ENCODE measurements around the gene GALR1. TPM values are rescaled to one million over a fixed set of nuclear protein-coding genes. Genes with fewer than 3 reads are reported as not detected.
A peak's percentile ranks its signal among the peaks of the same experiment; 100 is the strongest.

The GALR1 gene
- total and polyA plus RNA-seq, 2 experiments from 2014 or later: 0.32 to 1.1 TPM

GRCh38 chr18:77321823-77322805, 72.5 kb downstream of the GALR1 start:
- Histone ChIP-seq H3K36me3 (ENCODE audit: insufficient read depth) (no peaks in the 10 kb centered on the region), H3K27ac (ENCODE audit: low read depth) (no peak overlapping the region), H2AFZ (0 out of 2 replicates have a peak overlapping the region, but pooled peaks have one; percentile 40), H3K27me3 (ENCODE audit: insufficient read depth) (no peaks in the 10 kb centered on the region), H3K4me2 (no peak overlapping the region), H3K79me2 (replicated peaks; ENCODE audit: insufficient read depth) (no peaks in the 10 kb centered on the region), H4K20me1 (replicated peaks; ENCODE audit: insufficient read depth) (no peaks in the 10 kb centered on the region), H3K4me1 (ENCODE audit: insufficient read depth) (peaks cover 18% of the 10 kb centered on the region), H3K4me3 (no peak overlapping the region), H3F3A (replicated peaks; ENCODE audit: low read depth) (no peaks in the 10 kb centered on the region), H3K9me2 (ENCODE audit: insufficient read depth) (no peaks in the 10 kb centered on the region)
- TF ChIP-seq, protein P1, sequence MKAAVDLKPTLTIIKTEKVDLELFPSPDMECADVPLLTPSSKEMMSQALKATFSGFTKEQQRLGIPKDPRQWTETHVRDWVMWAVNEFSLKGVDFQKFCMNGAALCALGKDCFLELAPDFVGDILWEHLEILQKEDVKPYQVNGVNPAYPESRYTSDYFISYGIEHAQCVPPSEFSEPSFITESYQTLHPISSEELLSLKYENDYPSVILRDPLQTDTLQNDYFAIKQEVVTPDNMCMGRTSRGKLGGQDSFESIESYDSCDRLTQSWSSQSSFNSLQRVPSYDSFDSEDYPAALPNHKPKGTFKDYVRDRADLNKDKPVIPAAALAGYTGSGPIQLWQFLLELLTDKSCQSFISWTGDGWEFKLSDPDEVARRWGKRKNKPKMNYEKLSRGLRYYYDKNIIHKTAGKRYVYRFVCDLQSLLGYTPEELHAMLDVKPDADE (IDR thresholded peaks at IDR 0.05): no peak
- TF ChIP-seq EZH2 (IDR thresholded peaks at IDR 0.05; ENCODE audit: low read depth, unreplicated experiment) (no peak), STAT1 (IDR thresholded peaks at IDR 0.05; ENCODE audit: unreplicated experiment) (no peak), CREB1 (CRISPR knock-in tag; IDR thresholded peaks at IDR 0.05; ENCODE audit: low read depth) (no peak), ZNF114 (CRISPR knock-in tag; IDR thresholded peaks at IDR 0.05) (no peak), ZNF331 (CRISPR knock-in tag; IDR thresholded peaks at IDR 0.05; ENCODE audit: low read depth) (no peak), NANOG (IDR thresholded peaks at IDR 0.05; ENCODE audit: borderline replicate concordance) (no peak), EZH2phosphoT487 (IDR thresholded peaks at IDR 0.05; ENCODE audit: unreplicated experiment) (no peak), POLR2AphosphoS5 (IDR thresholded peaks at IDR 0.05; ENCODE audit: low read depth) (no peak)
- TF ChIP-seq, protein P2, sequence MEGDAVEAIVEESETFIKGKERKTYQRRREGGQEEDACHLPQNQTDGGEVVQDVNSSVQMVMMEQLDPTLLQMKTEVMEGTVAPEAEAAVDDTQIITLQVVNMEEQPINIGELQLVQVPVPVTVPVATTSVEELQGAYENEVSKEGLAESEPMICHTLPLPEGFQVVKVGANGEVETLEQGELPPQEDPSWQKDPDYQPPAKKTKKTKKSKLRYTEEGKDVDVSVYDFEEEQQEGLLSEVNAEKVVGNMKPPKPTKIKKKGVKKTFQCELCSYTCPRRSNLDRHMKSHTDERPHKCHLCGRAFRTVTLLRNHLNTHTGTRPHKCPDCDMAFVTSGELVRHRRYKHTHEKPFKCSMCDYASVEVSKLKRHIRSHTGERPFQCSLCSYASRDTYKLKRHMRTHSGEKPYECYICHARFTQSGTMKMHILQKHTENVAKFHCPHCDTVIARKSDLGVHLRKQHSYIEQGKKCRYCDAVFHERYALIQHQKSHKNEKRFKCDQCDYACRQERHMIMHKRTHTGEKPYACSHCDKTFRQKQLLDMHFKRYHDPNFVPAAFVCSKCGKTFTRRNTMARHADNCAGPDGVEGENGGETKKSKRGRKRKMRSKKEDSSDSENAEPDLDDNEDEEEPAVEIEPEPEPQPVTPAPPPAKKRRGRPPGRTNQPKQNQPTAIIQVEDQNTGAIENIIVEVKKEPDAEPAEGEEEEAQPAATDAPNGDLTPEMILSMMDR (conservative IDR thresholded peaks at IDR 0.05; ENCODE audit: low read depth in 2 of 2): no peak
- TF ChIP-seq, protein P3, sequence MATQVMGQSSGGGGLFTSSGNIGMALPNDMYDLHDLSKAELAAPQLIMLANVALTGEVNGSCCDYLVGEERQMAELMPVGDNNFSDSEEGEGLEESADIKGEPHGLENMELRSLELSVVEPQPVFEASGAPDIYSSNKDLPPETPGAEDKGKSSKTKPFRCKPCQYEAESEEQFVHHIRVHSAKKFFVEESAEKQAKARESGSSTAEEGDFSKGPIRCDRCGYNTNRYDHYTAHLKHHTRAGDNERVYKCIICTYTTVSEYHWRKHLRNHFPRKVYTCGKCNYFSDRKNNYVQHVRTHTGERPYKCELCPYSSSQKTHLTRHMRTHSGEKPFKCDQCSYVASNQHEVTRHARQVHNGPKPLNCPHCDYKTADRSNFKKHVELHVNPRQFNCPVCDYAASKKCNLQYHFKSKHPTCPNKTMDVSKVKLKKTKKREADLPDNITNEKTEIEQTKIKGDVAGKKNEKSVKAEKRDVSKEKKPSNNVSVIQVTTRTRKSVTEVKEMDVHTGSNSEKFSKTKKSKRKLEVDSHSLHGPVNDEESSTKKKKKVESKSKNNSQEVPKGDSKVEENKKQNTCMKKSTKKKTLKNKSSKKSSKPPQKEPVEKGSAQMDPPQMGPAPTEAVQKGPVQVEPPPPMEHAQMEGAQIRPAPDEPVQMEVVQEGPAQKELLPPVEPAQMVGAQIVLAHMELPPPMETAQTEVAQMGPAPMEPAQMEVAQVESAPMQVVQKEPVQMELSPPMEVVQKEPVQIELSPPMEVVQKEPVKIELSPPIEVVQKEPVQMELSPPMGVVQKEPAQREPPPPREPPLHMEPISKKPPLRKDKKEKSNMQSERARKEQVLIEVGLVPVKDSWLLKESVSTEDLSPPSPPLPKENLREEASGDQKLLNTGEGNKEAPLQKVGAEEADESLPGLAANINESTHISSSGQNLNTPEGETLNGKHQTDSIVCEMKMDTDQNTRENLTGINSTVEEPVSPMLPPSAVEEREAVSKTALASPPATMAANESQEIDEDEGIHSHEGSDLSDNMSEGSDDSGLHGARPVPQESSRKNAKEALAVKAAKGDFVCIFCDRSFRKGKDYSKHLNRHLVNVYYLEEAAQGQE (IDR thresholded peaks at IDR 0.05; ENCODE audit: unreplicated experiment): no peak
- TF ChIP-seq, protein P4, sequence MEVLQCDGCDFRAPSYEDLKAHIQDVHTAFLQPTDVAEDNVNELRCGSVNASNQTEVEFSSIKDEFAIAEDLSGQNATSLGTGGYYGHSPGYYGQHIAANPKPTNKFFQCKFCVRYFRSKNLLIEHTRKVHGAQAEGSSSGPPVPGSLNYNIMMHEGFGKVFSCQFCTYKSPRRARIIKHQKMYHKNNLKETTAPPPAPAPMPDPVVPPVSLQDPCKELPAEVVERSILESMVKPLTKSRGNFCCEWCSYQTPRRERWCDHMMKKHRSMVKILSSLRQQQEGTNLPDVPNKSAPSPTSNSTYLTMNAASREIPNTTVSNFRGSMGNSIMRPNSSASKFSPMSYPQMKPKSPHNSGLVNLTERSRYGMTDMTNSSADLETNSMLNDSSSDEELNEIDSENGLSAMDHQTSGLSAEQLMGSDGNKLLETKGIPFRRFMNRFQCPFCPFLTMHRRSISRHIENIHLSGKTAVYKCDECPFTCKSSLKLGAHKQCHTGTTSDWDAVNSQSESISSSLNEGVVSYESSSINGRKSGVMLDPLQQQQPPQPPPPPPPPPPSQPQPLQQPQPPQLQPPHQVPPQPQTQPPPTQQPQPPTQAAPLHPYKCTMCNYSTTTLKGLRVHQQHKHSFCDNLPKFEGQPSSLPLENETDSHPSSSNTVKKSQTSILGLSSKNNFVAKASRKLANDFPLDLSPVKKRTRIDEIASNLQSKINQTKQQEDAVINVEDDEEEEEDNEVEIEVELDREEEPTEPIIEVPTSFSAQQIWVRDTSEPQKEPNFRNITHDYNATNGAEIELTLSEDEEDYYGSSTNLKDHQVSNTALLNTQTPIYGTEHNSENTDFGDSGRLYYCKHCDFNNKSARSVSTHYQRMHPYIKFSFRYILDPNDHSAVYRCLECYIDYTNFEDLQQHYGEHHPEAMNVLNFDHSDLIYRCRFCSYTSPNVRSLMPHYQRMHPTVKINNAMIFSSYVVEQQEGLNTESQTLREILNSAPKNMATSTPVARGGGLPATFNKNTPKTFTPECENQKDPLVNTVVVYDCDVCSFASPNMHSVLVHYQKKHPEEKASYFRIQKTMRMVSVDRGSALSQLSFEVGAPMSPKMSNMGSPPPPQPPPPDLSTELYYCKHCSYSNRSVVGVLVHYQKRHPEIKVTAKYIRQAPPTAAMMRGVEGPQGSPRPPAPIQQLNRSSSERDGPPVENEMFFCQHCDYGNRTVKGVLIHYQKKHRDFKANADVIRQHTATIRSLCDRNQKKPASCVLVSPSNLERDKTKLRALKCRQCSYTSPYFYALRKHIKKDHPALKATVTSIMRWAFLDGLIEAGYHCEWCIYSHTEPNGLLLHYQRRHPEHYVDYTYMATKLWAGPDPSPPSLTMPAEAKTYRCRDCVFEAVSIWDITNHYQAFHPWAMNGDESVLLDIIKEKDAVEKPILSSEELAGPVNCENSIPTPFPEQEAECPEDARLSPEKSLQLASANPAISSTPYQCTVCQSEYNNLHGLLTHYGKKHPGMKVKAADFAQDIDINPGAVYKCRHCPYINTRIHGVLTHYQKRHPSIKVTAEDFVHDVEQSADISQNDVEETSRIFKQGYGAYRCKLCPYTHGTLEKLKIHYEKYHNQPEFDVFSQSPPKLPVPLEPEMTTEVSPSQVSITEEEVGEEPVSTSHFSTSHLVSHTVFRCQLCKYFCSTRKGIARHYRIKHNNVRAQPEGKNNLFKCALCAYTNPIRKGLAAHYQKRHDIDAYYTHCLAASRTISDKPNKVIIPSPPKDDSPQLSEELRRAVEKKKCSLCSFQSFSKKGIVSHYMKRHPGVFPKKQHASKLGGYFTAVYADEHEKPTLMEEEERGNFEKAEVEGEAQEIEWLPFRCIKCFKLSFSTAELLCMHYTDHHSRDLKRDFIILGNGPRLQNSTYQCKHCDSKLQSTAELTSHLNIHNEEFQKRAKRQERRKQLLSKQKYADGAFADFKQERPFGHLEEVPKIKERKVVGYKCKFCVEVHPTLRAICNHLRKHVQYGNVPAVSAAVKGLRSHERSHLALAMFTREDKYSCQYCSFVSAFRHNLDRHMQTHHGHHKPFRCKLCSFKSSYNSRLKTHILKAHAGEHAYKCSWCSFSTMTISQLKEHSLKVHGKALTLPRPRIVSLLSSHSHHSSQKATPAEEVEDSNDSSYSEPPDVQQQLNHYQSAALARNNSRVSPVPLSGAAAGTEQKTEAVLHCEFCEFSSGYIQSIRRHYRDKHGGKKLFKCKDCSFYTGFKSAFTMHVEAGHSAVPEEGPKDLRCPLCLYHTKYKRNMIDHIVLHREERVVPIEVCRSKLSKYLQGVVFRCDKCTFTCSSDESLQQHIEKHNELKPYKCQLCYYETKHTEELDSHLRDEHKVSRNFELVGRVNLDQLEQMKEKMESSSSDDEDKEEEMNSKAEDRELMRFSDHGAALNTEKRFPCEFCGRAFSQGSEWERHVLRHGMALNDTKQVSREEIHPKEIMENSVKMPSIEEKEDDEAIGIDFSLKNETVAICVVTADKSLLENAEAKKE (CRISPR knock-in tag; IDR thresholded peaks at IDR 0.05): no peak
- Mint-ChIP-seq H3K27me3 (ENCODE audit: insufficient read depth, low read depth, poor library complexity) (peaks cover 2% of the 10 kb centered on the region), H3K27ac (no peak overlapping the region), H3K36me3 (ENCODE audit: low read depth) (no peaks in the 10 kb centered on the region), H3K4me1 (peaks cover 24% of the 10 kb centered on the region), H3K9me3 (peaks cover 3% of the 10 kb centered on the region; the same call in 2 of the 3 replicates), H3K4me3 (no peak overlapping the region)
- no peak for DNase-seq (ENCODE audit: low spot score)
- no peak for ATAC-seq

Data from GM23338 (cell line).